HG02610 (cell line): ENCODE results near the gene ZNF236.
"Not testable (repeated sequence)": the region's sequence is repeated elsewhere in the genome, so short reads cannot be mapped to it uniquely, and the experiment has no call there.

Experiments used
- ATAC-seq: cut with Tn5 transposase; IDR thresholded peaks from one replicate; pipeline ENCODE4 v1.9.1; 2021; ENCODE audit warnings: mild to moderate bottlenecking, moderate library complexity; ENCODE audit not compliant: unreplicated experiment

The ZNF236 gene

DNA sequence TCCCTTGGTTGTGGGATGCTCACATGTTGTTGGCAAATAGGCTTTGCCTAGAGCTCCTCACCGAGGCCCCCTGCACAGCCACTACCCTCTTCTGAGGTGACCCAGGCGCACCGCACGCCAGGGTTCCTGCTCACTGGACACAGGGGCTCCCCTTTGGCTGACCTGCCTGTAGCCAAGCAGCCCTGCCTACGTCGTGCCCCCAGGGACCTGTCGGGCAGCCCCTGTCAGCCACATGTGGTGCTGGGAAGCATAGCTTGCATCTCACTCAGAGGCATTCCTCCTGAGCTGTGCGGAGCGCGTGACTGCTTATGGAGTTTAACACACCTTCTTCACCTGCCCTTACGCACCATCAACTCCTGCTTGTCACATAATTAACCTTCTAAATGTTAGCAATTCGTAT is 116.3 kb downstream of the ZNF236 start:
- ATAC-seq: no peak

DNA sequence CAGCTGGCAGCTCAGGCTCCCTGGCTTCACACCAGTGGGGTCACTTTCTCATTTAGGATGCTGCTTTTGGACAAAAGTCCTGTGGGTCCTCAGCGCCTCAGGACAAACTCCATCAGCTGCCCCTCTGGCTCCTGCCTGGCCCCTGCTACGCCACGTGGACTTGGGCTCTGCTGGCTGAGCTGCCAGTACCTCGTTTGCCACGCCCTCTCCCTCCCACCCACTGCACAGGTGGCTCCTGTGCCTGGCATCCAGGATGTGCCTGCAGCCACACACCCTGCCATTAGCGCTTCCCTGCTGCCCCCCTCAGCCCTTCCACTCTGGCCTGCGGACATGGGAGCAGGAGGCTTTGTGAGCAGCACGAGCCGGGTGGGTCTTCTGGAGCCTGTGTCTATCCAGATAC is 118.9 kb downstream of the ZNF236 start:
- no peak for ATAC-seq

DNA sequence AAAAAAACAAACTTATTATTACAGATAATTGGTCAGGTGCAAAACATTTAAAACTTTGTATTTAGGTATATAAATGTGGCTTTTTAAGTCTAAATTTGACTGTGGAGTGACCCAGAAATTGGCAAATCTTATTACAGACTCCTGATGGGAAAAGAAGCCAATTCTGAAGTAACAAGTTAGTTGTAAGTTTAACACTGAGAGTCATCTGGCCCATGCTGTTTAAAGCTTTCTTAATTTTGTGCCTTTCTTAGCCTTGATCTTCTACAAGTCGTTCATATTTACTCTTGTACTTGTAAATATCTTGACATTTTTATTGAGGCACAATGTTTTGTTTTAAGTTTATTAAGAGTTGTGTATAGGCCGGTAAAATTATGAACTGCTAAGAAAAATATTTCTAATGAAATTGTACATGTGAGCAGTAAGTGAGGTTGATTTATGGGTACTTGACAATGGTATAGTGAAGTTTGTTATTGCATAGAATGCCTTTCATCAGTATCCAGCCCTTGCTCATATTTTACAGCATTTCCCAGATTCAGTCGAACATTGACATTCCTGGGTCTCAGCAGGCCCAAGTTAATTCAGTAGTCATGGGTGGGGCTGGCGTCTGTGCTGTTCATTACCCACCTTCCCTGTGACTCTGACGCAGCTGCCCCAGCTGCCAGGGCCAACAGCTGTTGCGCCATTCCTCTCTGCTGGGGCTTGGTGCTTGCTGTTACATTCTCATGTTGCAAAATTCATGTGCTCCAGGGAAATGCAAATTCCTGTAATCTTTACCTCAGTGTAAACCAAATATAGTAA is 121.4 kb downstream of the ZNF236 start:
- no peak for ATAC-seq

DNA sequence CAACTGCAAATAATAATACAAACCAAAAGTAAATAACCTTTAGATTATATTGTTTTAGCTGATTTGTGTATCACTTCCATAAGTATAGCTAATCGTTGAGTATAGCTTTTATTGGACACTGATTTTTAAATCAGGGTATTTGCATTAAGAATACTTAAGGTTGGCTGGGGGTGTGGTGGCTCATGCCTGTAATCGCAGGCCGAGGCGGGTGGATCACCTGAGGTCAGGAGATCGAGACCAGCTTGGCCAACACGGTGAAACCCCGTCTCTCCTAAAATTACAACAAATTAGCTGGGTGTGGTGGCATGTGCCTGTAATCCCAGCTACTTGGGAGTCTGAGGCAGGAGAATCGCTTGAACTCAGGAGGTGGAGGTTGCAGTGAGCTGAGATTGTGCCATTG is 122.0 kb downstream of the ZNF236 start:
- ATAC-seq: not testable (repeated sequence)

DNA sequence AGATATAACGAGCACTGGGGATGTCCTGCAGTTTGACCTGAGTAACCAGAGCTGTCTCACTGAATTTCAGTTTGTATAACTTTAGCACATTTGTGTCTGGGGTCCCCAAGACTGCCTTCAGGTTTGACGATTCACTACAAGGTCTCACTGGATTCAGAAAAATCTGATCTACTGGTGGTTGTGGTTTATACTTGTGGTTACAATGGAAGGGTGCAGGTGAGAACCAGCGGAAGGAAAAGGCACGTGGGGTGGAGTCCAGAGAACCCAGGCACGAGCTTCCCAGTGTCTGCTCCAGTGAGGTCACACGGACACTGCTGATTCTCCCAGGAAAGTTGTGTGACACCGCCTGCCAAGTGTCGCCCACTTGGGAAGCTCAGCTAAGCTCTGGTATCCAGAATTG is 126.0 kb downstream of the ZNF236 start:
- ATAC-seq: no peak

DNA sequence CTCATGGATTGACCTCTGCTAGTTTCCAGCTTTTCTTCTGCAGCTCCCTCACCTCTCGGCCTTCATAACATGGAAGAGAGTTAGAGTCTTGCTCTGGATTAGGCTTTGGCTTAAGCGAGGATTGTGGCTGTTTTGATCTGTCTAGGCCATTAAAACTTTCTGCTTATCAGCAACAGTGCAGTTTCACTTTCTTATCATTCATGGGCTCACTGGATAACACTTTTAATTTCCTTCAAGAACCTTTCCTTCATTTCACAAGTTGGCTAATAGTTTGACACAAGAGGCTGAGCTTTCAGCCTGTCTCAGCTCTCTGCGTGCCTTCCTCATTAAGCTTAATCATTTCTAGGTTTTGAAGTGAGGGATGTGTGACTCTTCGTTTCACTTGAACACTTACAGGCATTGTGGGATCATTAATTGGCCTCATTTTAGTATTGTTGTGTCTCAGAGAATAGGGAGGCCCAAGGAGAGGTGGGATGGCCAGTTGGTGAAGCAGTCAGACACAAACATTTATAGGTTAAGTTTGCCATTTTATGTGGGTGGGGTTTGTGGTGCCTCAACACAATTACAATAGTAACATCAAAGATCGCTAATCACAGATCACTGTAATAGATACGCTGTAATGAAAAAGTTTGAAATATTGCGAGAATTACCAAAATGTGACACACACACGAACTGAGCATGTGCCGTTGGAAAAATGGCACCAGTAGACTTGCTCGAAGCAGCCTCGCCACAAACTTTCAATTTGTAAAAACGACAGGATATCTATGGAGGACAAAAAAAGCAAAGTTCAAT is 129.3 kb downstream of the ZNF236 start:
- no peak for ATAC-seq

DNA sequence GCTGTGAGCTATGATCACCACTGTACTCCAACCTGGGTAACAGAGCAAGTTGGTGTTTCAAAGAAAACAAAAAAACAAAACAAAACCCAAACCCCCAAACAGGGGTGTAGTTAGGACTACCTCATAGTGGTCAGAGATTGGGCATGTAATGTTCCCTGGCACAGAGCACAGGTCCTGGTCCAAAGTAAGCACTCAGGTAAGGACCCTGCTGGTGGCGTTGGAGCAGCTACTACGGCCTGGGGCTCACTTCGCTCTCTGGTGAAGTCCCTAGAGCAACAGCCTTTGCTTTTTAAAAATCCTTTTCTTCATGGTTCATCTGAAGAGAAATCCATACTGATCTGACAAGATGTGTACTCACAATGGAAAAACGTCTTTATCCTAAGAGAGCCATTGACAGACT is 130.4 kb downstream of the ZNF236 start:
- no peak for ATAC-seq

DNA sequence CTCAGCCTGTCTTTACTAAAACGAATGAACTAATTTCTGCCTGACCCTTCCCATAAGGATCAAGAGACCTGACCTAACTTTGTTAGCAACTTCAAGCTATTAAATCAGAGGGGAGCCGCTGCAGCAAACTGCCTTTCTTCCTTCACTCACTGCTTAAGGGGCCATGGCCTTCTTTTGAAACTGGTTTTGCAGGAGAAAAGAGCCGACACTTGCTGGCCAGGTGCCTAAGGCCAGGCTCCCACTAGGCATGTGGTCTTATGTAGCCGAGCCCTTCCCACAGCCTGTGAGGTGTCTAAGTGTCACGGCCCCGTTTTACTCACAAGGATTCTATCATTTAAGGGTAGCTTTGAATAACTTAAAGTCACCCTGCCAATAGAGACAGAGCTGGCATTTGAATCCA is 130.8 kb downstream of the ZNF236 start:
- no peak for ATAC-seq

DNA sequence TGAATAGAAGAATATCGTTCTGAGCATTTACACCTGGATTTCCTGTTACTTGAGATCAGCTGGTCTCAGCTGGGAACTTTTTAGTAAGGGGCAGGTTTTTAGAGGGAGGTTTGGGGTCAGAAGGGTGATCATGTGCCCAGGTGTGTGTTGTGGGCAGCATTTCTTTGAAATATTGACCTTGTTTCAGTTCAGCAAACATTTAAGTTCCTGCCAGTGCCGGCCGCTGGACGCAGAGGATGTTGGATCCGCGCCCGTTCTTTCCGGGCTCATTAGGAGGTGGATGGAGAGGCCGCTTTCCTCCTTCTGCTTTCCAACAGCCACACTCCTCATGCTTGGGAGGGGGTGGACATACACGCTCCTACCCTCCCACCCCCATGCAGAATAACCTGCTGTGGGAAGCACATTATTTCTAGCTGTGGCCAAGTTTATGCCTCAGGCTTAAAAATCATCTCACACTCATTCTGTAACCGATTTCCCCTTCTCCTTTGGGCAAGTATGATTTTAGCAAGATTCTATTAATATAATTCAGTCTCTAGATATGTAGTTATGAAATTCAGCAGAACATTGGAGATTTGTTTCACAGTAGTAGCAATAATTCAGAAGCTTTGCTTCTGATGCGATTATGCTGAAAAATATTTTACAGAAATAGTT is 131.4 kb downstream of the ZNF236 start:
- no peak for ATAC-seq

DNA sequence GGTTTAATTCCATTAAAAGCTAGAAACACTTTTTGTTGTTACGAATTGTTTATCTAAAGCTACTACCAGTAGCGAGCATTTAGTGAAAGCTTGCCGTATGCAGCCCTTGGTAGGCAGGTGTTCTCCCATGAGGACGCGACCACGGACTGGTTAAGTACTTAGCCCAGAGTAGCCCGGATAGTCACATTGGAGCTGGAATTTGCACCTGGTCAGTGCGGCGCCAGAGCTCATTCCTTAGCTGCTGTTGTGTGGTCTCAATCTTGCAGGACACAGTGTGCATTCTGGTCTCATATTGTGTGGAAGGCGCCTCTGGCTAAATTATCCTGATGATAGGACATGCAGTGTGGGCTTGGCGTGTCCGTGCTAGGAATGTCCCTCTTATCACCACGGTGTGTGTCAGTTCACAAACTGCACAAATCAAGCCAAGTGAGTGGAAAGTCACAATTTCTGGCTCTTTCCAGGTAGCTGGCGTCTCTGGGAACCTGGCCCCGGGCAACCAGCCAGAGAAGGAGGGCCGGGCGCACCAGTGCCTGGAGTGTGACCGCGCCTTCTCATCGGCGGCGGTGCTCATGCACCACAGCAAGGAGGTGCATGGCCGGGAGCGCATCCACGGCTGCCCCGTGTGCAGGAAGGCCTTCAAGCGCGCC is 133.3 kb downstream of the ZNF236 start:
- no peak for ATAC-seq

DNA sequence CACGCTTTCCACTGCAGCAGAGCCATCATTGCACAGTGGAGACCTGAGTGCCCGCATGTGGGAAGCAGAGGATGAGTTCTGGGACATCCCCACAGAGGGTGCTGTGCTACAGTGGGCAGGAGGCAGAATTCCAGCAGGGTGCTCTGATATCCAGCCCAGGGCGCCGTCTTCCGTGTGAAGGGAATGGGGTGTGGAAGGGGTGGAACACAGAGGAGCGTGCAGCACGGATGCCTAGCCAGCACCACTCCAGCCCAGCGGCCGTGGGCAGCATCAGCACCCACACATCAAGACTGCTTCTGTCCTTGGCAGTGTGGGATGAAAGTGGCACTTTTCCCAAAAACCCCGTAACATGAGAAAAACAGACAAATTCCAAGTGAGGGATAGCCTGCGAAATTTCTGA is 134.3 kb downstream of the ZNF236 start:
- ATAC-seq: no peak

DNA sequence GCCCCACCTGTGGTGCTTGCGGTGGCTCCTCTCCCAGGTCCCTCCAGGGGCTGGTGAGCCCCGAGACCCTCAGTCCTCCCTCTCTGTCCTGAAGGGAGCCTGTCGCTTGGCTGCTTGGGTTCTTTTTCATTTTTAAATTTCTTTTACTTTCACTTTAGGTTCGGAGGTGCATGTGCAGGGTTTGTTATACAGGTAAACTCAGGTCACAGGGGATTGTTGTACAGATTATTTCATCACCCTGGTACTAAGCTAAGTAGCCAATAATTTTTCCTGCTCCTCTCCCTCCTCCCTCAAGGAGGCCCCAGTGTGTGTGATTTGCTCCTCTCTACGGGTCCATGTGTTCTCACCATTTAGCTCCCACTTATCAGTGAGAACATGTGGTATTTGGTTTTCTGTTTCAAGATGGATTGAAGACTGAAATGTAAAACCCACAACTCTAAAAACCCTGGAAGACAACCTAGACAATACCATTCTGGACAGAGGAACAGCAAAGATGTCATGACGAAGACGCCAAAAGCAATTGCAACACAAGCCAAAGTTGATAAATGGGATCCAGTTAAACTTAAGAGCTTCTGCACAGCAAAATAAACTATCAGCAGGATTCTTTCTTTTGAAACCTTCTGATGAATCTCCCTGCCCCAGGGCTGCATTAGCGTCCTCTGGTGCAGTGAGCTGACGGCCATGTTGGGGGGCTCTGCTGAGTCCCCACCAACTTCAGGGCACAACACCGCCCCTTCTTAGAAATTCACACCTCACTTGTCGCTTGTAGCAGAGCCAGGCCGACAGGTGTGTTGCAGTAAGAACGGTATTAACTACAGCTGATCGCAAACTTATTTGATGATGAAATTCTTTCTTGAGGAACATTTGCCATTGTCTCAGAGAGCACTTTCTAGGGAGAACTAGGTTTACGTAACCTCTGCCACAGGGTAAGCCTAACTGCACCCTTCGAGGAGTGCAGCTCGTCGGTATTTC is 135.3 kb downstream of the ZNF236 start:
- no peak for ATAC-seq

DNA sequence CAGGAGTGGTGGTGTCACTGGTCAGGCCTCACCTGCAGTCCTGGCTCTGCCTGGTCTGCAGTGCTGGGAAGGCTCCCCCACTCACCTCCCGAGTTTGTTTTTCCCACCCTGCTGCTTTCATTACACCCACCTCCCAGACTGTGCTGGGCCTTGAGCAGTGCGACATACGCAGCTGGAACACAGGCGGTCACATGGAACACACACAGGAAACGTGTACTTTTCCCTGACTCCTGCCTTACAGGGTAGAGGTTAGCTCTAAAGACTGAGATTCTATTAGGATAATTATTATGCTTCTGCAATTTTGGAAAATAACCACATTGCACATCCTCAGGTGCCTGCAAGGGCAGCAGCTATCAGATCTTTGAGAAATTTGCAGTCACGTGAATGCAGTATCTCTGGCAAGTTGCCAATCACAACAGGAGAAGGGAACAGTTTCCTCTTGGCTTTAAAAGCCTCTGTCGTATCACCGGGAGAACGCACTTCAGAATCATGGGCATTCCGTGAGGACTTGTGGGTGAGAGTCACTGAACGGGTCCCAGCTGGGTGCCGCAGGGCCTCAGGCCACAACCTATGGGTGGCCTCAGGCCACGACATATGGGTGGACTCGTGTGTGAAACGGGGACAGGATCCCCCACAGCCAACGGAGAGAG is 136.5 kb downstream of the ZNF236 start:
- no peak for ATAC-seq

DNA sequence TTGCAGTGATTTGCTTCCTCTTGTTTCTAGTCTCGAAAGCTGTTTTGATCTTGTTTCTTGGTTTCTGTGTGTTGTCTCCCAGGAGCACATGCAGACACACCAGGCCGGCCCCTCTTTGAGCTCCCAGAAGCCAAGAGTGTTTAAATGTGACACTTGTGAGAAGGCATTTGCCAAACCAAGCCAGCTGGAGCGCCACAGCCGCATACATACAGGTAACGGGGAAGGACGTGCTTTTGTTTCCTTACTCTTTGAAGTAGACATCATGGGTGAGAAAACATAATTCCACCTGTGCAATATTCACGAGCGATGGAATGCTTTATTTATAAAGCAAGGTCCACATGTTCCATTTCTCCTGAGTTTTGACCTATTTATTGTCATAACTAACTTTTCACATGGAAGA is 137.2 kb downstream of the ZNF236 start:
- no peak for ATAC-seq

DNA sequence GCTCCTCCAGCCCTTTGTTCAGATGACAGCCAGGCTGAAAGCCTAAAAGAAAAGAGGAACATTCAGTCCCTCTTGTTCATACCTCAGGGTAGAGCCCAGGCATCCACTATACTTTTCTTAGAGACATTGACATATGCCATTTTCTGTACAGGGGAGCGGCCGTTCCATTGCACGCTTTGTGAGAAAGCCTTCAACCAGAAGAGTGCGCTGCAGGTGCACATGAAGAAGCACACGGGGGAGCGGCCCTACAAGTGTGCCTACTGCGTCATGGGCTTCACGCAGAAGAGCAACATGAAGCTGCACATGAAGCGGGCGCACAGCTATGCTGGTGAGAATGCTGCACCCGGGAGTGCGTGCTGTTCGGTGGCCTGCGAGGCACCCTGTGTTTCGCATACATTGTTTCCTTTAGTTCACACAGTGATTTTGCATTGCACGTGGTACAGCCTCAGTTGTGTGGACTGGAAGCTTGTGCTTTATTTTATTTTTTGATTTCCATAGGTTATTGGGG is 138.2 kb downstream of the ZNF236 start:
- ATAC-seq: no peak

DNA sequence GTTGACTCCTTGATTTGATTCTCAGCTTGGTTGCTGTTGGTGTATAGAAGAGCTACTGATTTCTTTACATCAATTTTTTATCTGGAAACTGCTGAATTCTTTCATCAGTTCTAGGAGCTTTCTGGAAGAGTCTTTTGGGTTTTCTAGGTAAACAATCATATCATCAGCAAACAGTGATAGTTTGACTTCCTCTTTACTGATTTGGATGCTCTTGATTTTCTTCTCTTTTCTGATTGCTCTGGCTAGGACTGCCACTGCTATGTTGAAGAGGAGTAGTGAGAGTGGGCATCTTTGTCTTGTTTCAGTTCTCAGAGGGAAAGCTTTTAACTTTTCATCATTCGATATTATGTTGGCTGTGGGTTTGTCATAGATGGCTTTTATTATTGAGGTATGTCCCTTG is 140.5 kb downstream of the ZNF236 start:
- ATAC-seq: no peak

DNA sequence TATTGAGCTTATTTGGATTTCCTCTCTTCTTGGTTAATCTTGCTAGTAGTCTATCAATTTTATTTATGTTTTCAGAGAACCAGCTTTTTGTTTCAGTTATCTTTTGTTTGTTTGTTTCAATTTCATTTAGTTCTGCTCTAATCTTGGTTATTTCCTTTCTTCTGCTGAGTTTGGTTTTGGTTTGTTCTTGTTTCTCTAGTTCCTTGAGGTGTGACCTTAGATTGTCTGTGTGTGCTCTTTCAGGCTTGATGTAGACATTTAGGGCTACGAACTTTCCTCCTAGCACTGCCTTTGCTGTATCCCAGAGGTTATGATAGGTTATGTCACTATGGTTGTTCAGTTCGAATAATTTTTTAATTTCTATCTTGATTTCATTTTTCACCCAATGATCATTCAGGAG is 141.6 kb downstream of the ZNF236 start:
- ATAC-seq: peak; percentile 34

DNA sequence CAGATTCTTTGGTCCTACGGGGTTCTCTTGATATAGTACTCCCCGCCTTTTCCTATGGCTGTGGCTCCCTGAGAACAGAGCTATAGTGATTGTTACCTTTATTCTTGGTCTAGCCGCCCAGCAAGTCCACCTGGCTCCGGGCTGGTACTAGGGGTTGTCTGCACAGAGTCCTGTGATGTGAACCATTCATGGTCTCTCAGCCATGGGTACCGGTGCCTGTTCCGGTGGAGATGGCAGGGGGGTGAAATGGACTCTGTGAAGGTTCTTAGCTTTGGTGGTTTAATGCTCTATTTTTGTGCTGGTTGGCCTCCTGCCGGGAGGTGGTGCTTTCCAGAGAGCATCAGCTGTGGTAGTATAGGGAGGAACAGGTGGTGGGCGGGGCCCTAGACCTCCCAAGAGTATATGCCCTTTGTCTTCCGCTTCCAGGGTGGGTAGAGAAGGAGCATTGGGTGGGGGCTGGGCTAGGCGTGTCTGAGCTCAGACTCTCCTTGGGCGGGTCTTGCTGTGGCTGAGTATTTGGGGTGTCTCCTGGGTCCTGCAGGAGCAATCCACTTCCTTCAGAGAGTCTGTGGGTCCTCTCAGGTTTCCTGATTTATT is 143.3 kb downstream of the ZNF236 start:
- peak; percentile 65 for ATAC-seq

DNA sequence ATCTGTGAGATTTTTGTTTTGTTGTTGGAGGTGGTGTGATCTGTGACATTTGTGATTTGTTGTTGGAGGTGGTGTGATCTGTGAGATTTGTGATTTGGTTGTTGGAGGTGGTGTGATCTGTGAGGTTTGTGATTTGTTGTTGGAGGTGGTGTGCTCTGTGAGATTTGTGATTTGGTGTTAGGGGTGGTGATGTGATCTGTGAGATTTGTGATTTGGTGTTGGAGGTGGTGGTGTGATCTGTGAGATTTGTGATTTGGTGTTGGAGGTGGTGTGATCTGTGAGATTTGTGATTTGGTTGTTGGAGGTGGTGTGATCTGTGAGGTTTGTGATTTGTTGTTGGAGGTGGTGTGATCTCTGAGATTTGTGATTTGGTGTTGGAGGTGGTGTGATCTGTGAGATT is 144.9 kb downstream of the ZNF236 start:
- ATAC-seq: not testable (repeated sequence)
